HepG2 (cell line): Measurements from ENCODE around the gene LSMEM2. TPM values are rescaled to one million over a fixed set of nuclear protein-coding genes. Genes with fewer than 3 reads are reported as not detected.

Experiments used
- ATAC-seq: fragments of 200-7000 bp; cut with Tn5 transposase; 3 replicates; pipeline ENCODE4 v1.9.1; 2020; ENCODE audit warnings: mild to moderate bottlenecking, moderate library complexity
- BruUV-seq: library from RNA; stranded (reverse); fragments of 400-500 nt; replicated peaks from 2 replicates; lab custom pipeline; 2021; lab: Mats Ljungman, UMichigan
- CTCF ChIA-PET: fragments of 300-600 bp; formaldehyde crosslinking; extraction: SDS; loops from one replicate; lab custom pipeline; 2021; ENCODE audit warnings: low total read pairs, inconsistent platforms, low intra/inter-chr PET ratio; lab: Yijun Ruan, JAX
- POLR2A ChIA-PET: fragments of 350-600 bp; sonication (Branson Sonifier 250); formaldehyde crosslinking; loops from one replicate; lab custom pipeline; 2020; ENCODE audit warnings: antibody characterized with exemption, inconsistent platforms; lab: Yijun Ruan, JAX
- DNase-seq: peaks from one replicate; pipeline ENCODE4 v3.0.0-alpha.2; 2015; ENCODE audit warnings: low spot score
- FAIRE-seq: peaks from 3 replicates; lab custom pipeline; 2011; peaks lifted over from hg19 to GRCh38; lab: Jason Lieb, UNC
- H2AFZ ChIP-seq: one replicate; pipeline ENCODE4 v1.6.1; 2011; ENCODE audit warnings: low read length, inconsistent platforms
- H3K27ac ChIP-seq: fragments of 300-600 bp; 3 replicates; pipeline ENCODE4 v1.8.0; 2011; ENCODE audit warnings: mixed run types, mild to moderate bottlenecking, mixed read lengths, low read length, inconsistent platforms; ENCODE audit not compliant: insufficient read depth; ENCODE audit errors: extremely low read length
- H3K27me3 ChIP-seq, 2 experiments: fragments of 200-600 bp in 1 of 2; 2 replicates in 1 of 2; 3 replicates in 1 of 2; pipeline versions ENCODE4 v1.6.0 to v1.8.0; 2011; ENCODE audit warnings: low read length in 2 of 2, mild to moderate bottlenecking in 2 of 2, moderate library complexity in 2 of 2, inconsistent platforms in 1 of 2; ENCODE audit not compliant: insufficient read depth in 2 of 2, control insufficient read depth in 1 of 2
- H3K36me3 ChIP-seq, 2 experiments: fragments of 200-600 bp in 1 of 2; replicated peaks in 1 of 2; 2 replicates in 1 of 2; 3 replicates in 1 of 2; pipeline versions ENCODE4 v1.5.1 to v1.8.0; 2011; ENCODE audit warnings: low read length in 2 of 2, inconsistent platforms in 1 of 2; ENCODE audit not compliant: insufficient read depth in 2 of 2, control insufficient read depth in 1 of 2
- H3K4me1 ChIP-seq: 2 replicates; pipeline ENCODE4 v1.5.1; 2012; ENCODE audit warnings: low read length, inconsistent platforms; ENCODE audit not compliant: insufficient read depth
- H3K4me2 ChIP-seq: 2 replicates; pipeline ENCODE4 v1.6.0; 2011; ENCODE audit warnings: low read depth, low read length, inconsistent platforms
- H3K4me3 ChIP-seq, 3 experiments: fragments of 200-600 bp in 1 of 3; sonication (generic), shearing (Covaris generic) in 1 of 3; replicated peaks in 1 of 3; 2 replicates each; pipeline ENCODE4 v1.5.1; 2011 to 2016; ENCODE audit warnings: low read length in 3 of 3, inconsistent platforms in 2 of 3, low read depth in 2 of 3, mild to moderate bottlenecking in 2 of 3, control low read depth in 1 of 3, mixed read lengths in 1 of 3; ENCODE audit not compliant: insufficient read depth in 1 of 3
- H3K79me2 ChIP-seq: one replicate; pipeline ENCODE4 v1.6.1; 2011; ENCODE audit warnings: low read length, inconsistent platforms; ENCODE audit not compliant: insufficient read depth
- H3K9ac ChIP-seq: 2 replicates; pipeline ENCODE4 v1.6.0; 2011; ENCODE audit warnings: mild to moderate bottlenecking, low read depth, low read length, inconsistent platforms; ENCODE audit not compliant: insufficient read depth
- H3K9me3 ChIP-seq: 2 replicates; pipeline ENCODE4 v1.5.1; 2012; ENCODE audit warnings: mild to moderate bottlenecking, low read length
- H4K20me1 ChIP-seq: 2 replicates; pipeline ENCODE4 v1.6.0; 2011; ENCODE audit warnings: inconsistent platforms, mild to moderate bottlenecking, low read length, moderate library complexity; ENCODE audit not compliant: insufficient read depth
- CC2D1A ChIP-seq: sonication (generic); formaldehyde crosslinking; IDR thresholded peaks from 2 replicates; pipeline ENCODE4 v1.8.1; 2023; ENCODE audit warnings: mild to moderate bottlenecking, missing genetic modification reagents
- CEBPB ChIP-seq: IDR thresholded peaks from 2 replicates; pipeline ENCODE4 v1.6.1; 2011; ENCODE audit warnings: low read depth, low read length, improper control_type of control experiment, borderline replicate concordance
- KDM5A ChIP-seq: fragments of 200-600 bp; sonication (generic); IDR thresholded peaks from 2 replicates; pipeline ENCODE4 v1.7.0; 2018; ENCODE audit warnings: antibody characterized with exemption, mild to moderate bottlenecking, low read length, borderline replicate concordance
- LCORL ChIP-seq, 2 experiments: fragments of 450-650 bp in 1 of 2; sonication (generic) in 1 of 2; formaldehyde crosslinking in 1 of 2; IDR thresholded peaks; 2 replicates each; pipeline versions ENCODE4 v1.5.0 to v1.6.1; 2017 to 2020; ENCODE audit warnings: antibody characterized with exemption in 1 of 2, missing genetic modification reagents in 1 of 2
- MXI1 ChIP-seq: IDR thresholded peaks from 3 replicates; pipeline ENCODE4 v1.6.1; 2012; ENCODE audit warnings: low read depth, low read length, inconsistent platforms, borderline replicate concordance
- RBFOX2 ChIP-seq: fragments of 200-400 bp; formaldehyde crosslinking; IDR thresholded peaks from 2 replicates; pipeline ENCODE4 v1.6.1; 2017; ENCODE audit warnings: low read depth, mild to moderate bottlenecking, low read length
- TBX2 ChIP-seq: sonication (generic); formaldehyde crosslinking; IDR thresholded peaks from 2 replicates; pipeline ENCODE4 v1.5.0; 2020; ENCODE audit warnings: missing genetic modification reagents, mild to moderate bottlenecking, borderline replicate concordance
- THYN1 ChIP-seq: sonication (generic); formaldehyde crosslinking; IDR thresholded peaks from 2 replicates; pipeline ENCODE4 v1.8.1; 2023; ENCODE audit warnings: low read depth, mild to moderate bottlenecking, moderate library complexity, missing genetic modification reagents, borderline replicate concordance
- ZEB1 ChIP-seq: IDR thresholded peaks from 2 replicates; pipeline ENCODE4 v1.6.1; 2012; ENCODE audit warnings: mild to moderate bottlenecking, low read depth, inconsistent platforms; ENCODE audit not compliant: insufficient replicate concordance
- ZFP1 ChIP-seq: IDR thresholded peaks from 2 replicates; pipeline ENCODE4 v1.6.1; 2016
- ZFP90 ChIP-seq: sonication (generic); formaldehyde crosslinking; IDR thresholded peaks from 2 replicates; pipeline ENCODE4 v1.8.0; 2022; ENCODE audit warnings: missing genetic modification reagents, mild to moderate bottlenecking, inconsistent platforms, borderline replicate concordance
- ZNF550 ChIP-seq: sonication (generic); formaldehyde crosslinking; IDR thresholded peaks from 2 replicates; pipeline ENCODE4 v1.4.0; 2020; ENCODE audit warnings: mild to moderate bottlenecking, missing genetic modification reagents, borderline replicate concordance
- ZNF557 ChIP-seq: sonication (generic); formaldehyde crosslinking; IDR thresholded peaks from 2 replicates; pipeline ENCODE4 v1.4.0; 2020; ENCODE audit warnings: missing genetic modification reagents
- ZNF709 ChIP-seq: sonication (generic); formaldehyde crosslinking; IDR thresholded peaks from 2 replicates; pipeline ENCODE4 v1.5.0; 2020; ENCODE audit warnings: mild to moderate bottlenecking, missing genetic modification reagents
- ZNF747 ChIP-seq: sonication (generic); formaldehyde crosslinking; IDR thresholded peaks from 2 replicates; pipeline ENCODE4 v1.8.1; 2023; ENCODE audit warnings: missing genetic modification reagents, mild to moderate bottlenecking, borderline replicate concordance
- WGBS: methylation state at CpG from one replicate; pipeline ENCODE4 v1.1.6; 2017; ENCODE audit warnings: low lambda C conversion rate; 5-methylcytosine and 5-hydroxymethylcytosine counted together
- in situ Hi-C: cut with HindIII; loops from 2 replicates; pipeline ENCODE4 v1.10.0; 2017; ENCODE audit warnings: low pct_unique_long_range_greater_than_20kb; ENCODE audit not compliant: extremely low pct_ligation_motif_present
- intact Hi-C: fragments of 100-400 bp; cut with micrococcal nuclease; formaldehyde crosslinking; loops from one replicate; pipeline ENCODE4 v1.10.0; 2022; ENCODE audit not compliant: unreplicated experiment
- polyA plus RNA-seq, 8 experiments: library from polyadenylated mRNA; depleted of rRNA in 3 of 8; stranded (reverse) in 7 of 8; unstranded in 1 of 8; fragments of >200 nt; fragmentation: Illumina TruSeq in 4 of 8; extraction: Trizol in 4 of 8; gene quantifications; 2 replicates each; pipeline versions ENCODE4 v1.2.1 to v1.2.3, GENCODE V29; 2011 to 2016; ENCODE audit warnings: low read depth in 4 of 8, missing spikeins in 1 of 8, mixed read lengths in 1 of 8; ENCODE audit not compliant: insufficient read depth in 1 of 8
- total RNA-seq, 5 experiments: library from RNA; depleted of rRNA; stranded (reverse); fragments of >200 nt; fragmentation: Illumina TruSeq; extraction: Trizol; gene quantifications; 2 replicates each; pipeline ENCODE4 v1.2.3, GENCODE V29; 2016; ENCODE audit warnings: low read depth in 1 of 5
- TF ChIP-seq, protein P1 (sequence below): sonication (generic); formaldehyde crosslinking; IDR thresholded peaks from 2 replicates; pipeline ENCODE4 v1.5.1; 2020; ENCODE audit warnings: mild to moderate bottlenecking, missing genetic modification reagents, moderate library complexity
- TF ChIP-seq, protein P2 (sequence below): sonication (generic); formaldehyde crosslinking; IDR thresholded peaks from 2 replicates; pipeline ENCODE4 v1.4.0; 2020; ENCODE audit warnings: missing genetic modification reagents

LSMEM2 gene
- total and polyA plus RNA-seq, 2 of the 13 experiments (the other 11 are each of a cell fraction or from before 2014, with no cell fraction given), result 0.07 to 0.41 TPM

GRCh38 chr3:50299929-50300680 lies 21.2 kb downstream of the LSMEM2 start:
- DNase-seq (no peak), ATAC-seq (no peak), FAIRE-seq (no peak)
- Histone ChIP-seq H3K27me3 (no peaks in the 10 kb centered on the region; a peak in 1 of 5 replicates), H3K9me3 (no peaks in the 10 kb centered on the region), H3K4me2 (peak overlapping the region; percentile 86), H3K9ac (peak overlapping the region; percentile 63), H3K79me2 (peaks cover 36% of the 10 kb centered on the region), H3K4me1 (peaks cover 61% of the 10 kb centered on the region), H3K36me3 (peaks cover 1 to 3% of the 10 kb centered on the region in 2 experiments; a peak in 2 of 5 replicates), H4K20me1 (peaks cover 11% of the 10 kb centered on the region), H3K4me3 (peak overlapping the region; percentile 48 to 53 (median 50)), H2AFZ (no peak overlapping the region), H3K27ac (peak overlapping the region; percentile 87)
- in situ Hi-C loops, result no loop called here
- intact Hi-C loops, result loop anchor here (1.0 to 5.0 kb wide), 2 partner anchors 21 to 38 kb away; no protein-coding TSS in a partner anchor
- POLR2A ChIA-PET, result interaction anchor here (0.5 to 7.9 kb wide), 26 partner anchors 7 to 105 kb away, joined by 3 to 222 read pairs (median 6); partner anchors contain the start of genes CYB561D2, GNAI2, HYAL2 and IFRD2
- WGBS, result 66% methylated on average over 11 of the region's 12 CpGs
- CTCF ChIA-PET, result interaction anchor here (1.5 kb wide), 1 partner anchor 21 kb away, joined by 3 read pairs; no protein-coding TSS in a partner anchor
- BruUV-seq, result TSS peak; percentile 92
- no peak for TF ChIP-seq CC2D1A (CRISPR knock-in tag)
- TF ChIP-seq ZNF550 (CRISPR knock-in tag), result no peak
- TF ChIP-seq, protein P1, sequence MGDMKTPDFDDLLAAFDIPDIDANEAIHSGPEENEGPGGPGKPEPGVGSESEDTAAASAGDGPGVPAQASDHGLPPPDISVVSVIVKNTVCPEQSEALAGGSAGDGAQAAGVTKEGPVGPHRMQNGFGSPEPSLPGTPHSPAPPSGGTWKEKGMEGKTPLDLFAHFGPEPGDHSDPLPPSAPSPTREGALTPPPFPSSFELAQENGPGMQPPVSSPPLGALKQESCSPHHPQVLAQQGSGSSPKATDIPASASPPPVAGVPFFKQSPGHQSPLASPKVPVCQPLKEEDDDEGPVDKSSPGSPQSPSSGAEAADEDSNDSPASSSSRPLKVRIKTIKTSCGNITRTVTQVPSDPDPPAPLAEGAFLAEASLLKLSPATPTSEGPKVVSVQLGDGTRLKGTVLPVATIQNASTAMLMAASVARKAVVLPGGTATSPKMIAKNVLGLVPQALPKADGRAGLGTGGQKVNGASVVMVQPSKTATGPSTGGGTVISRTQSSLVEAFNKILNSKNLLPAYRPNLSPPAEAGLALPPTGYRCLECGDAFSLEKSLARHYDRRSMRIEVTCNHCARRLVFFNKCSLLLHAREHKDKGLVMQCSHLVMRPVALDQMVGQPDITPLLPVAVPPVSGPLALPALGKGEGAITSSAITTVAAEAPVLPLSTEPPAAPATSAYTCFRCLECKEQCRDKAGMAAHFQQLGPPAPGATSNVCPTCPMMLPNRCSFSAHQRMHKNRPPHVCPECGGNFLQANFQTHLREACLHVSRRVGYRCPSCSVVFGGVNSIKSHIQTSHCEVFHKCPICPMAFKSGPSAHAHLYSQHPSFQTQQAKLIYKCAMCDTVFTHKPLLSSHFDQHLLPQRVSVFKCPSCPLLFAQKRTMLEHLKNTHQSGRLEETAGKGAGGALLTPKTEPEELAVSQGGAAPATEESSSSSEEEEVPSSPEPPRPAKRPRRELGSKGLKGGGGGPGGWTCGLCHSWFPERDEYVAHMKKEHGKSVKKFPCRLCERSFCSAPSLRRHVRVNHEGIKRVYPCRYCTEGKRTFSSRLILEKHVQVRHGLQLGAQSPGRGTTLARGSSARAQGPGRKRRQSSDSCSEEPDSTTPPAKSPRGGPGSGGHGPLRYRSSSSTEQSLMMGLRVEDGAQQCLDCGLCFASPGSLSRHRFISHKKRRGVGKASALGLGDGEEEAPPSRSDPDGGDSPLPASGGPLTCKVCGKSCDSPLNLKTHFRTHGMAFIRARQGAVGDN, result peak; percentile 86
- TF ChIP-seq, protein P2, sequence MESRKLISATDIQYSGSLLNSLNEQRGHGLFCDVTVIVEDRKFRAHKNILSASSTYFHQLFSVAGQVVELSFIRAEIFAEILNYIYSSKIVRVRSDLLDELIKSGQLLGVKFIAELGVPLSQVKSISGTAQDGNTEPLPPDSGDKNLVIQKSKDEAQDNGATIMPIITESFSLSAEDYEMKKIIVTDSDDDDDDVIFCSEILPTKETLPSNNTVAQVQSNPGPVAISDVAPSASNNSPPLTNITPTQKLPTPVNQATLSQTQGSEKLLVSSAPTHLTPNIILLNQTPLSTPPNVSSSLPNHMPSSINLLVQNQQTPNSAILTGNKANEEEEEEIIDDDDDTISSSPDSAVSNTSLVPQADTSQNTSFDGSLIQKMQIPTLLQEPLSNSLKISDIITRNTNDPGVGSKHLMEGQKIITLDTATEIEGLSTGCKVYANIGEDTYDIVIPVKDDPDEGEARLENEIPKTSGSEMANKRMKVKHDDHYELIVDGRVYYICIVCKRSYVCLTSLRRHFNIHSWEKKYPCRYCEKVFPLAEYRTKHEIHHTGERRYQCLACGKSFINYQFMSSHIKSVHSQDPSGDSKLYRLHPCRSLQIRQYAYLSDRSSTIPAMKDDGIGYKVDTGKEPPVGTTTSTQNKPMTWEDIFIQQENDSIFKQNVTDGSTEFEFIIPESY, result peak; percentile 79
- TF ChIP-seq ZFP90, result 0 out of 2 replicates have a peak, but pooled peaks have one; percentile 15
- no peak for TF ChIP-seq ZNF747
- peak; percentile 15; the same call in 1 of the 2 replicates for TF ChIP-seq ZNF557
- 0 out of 2 replicates have a peak, but pooled peaks have one; percentile 48 for TF ChIP-seq ZNF709
- 0 out of 2 replicates have a peak, but pooled peaks have one; percentile 0 for TF ChIP-seq KDM5A
- no peak for TF ChIP-seq LCORL (IDR thresholded peaks at IDR 0.05)
- peak; percentile 35; the same call in 1 of the 2 replicates for TF ChIP-seq LCORL (CRISPR knock-in tag; IDR thresholded peaks at IDR 0.05)
- 0 out of 3 replicates have a peak, but pooled peaks have one; percentile 20 for TF ChIP-seq MXI1
- TF ChIP-seq THYN1 (CRISPR knock-in tag), result no peak
- no peak for TF ChIP-seq ZFP1 (CRISPR knock-in tag)
- TF ChIP-seq CEBPB, result no peak
- TF ChIP-seq RBFOX2, result peak; percentile 30; the same call in 1 of the 2 replicates
- no peak for TF ChIP-seq ZEB1
- no peak for TF ChIP-seq TBX2 (CRISPR knock-in tag)
